ENCODE data around the gene PYHIN1. TPM values are rescaled to one million over a fixed set of nuclear protein-coding genes. Genes with fewer than 3 reads are reported as not detected.

The PYHIN1 gene
- total RNA-seq = not detected in 2 replicates

- DNase-seq (ENCODE audit: extremely low read depth, low read depth, low spot score) = no peak
Measured at GRCh38 chr1:158931055-158931737, at the start of gene PYHIN1. PYHIN1 (plus strand) TSS chr1:158931552; CDS start chr1:158936911, 5,359 bp downstream.

GRCh38 chr1:158893654-158894053 lies 37.7 kb upstream of the PYHIN1 start:
- DNase-seq (ENCODE audit: extremely low read depth, low read depth, low spot score) = no peak

- DNase-seq (ENCODE audit: extremely low read depth, low read depth, low spot score) = no peak
Measured at GRCh38 chr1:158898722-158899121, 32.6 kb upstream of the PYHIN1 start.

- no peak for DNase-seq (ENCODE audit: extremely low read depth, low read depth, low spot score)
Measured at GRCh38 chr1:158901623-158902022, 29.7 kb upstream of the PYHIN1 start.

GRCh38 chr1:158916085-158916484 lies 15.3 kb upstream of the PYHIN1 start:
- DNase-seq (ENCODE audit: extremely low read depth, low read depth, low spot score) = no peak

GRCh38 chr1:158924677-158925076 lies 6.7 kb upstream of the PYHIN1 start:
- DNase-seq (ENCODE audit: extremely low read depth, low read depth, low spot score) = no peak

- no peak for DNase-seq (ENCODE audit: extremely low read depth, low read depth, low spot score)
Measured at GRCh38 chr1:158930504-158930903, 848 bp upstream of the PYHIN1 start.

GRCh38 chr1:158932171-158932570 lies 819 bp downstream of the PYHIN1 start:
- DNase-seq (ENCODE audit: extremely low read depth, low read depth, low spot score) = no peak

- DNase-seq (ENCODE audit: extremely low read depth, low read depth, low spot score) = no peak
Measured at GRCh38 chr1:158933621-158934020, 2.3 kb downstream of the PYHIN1 start.

- no peak for DNase-seq (ENCODE audit: extremely low read depth, low read depth, low spot score)
Measured at GRCh38 chr1:158939180-158939579, 7.8 kb downstream of the PYHIN1 start.

GRCh38 chr1:158941317-158941716 lies 10.0 kb downstream of the PYHIN1 start:
- DNase-seq (ENCODE audit: extremely low read depth, low read depth, low spot score) = no peak

GRCh38 chr1:158942490-158942889 lies 11.1 kb downstream of the PYHIN1 start:
- no peak for DNase-seq (ENCODE audit: extremely low read depth, low read depth, low spot score)

- DNase-seq (ENCODE audit: extremely low read depth, low read depth, low spot score) = no peak
Measured at GRCh38 chr1:158943059-158943458, 11.7 kb downstream of the PYHIN1 start.

- no peak for DNase-seq (ENCODE audit: extremely low read depth, low read depth, low spot score)
Measured at GRCh38 chr1:158945061-158945460, 13.7 kb downstream of the PYHIN1 start.

- DNase-seq (ENCODE audit: extremely low read depth, low read depth, low spot score) = no peak
Measured at GRCh38 chr1:158946785-158947184, 15.4 kb downstream of the PYHIN1 start.

GRCh38 chr1:158951956-158952355 lies 20.6 kb downstream of the PYHIN1 start:
- DNase-seq (ENCODE audit: extremely low read depth, low read depth, low spot score) = no peak

- DNase-seq (ENCODE audit: extremely low read depth, low read depth, low spot score) = no peak
Measured at GRCh38 chr1:158952416-158952815, 21.1 kb downstream of the PYHIN1 start.

- DNase-seq (ENCODE audit: extremely low read depth, low read depth, low spot score) = no peak
Measured at GRCh38 chr1:158961178-158961577, 29.8 kb downstream of the PYHIN1 start.

GRCh38 chr1:158962983-158963382 lies 31.6 kb downstream of the PYHIN1 start:
- no peak for DNase-seq (ENCODE audit: extremely low read depth, low read depth, low spot score)

- DNase-seq (ENCODE audit: extremely low read depth, low read depth, low spot score) = no peak
Measured at GRCh38 chr1:158969166-158969565, 37.8 kb downstream of the PYHIN1 start.

GRCh38 chr1:158969855-158970254 lies 38.5 kb downstream of the PYHIN1 start:
- no peak for DNase-seq (ENCODE audit: extremely low read depth, low read depth, low spot score)

GRCh38 chr1:158972841-158973240 lies 41.5 kb downstream of the PYHIN1 start:
- DNase-seq (ENCODE audit: extremely low read depth, low read depth, low spot score) = no peak

GRCh38 chr1:158976219-158976618 lies 44.9 kb downstream of the PYHIN1 start:
- DNase-seq (ENCODE audit: extremely low read depth, low read depth, low spot score) = no peak

All from glomerular endothelial cell (primary cell).